Mucosa of stomach (tissue), 1 donor: ENCODE results near the gene BABAM1.
"Not testable (repeated sequence)": the region's sequence is repeated elsewhere in the genome, so short reads cannot be mapped to it uniquely, and the experiment has no call there.

Experiments
- H3K27me3 ChIP-seq: one replicate; pipeline ENCODE4 v1.7.0; 2013; ENCODE audit warnings: mild to moderate bottlenecking, low read length; ENCODE audit not compliant: control insufficient read depth, insufficient read depth
- H3K36me3 ChIP-seq: one replicate; pipeline ENCODE4 v1.7.0; 2013; ENCODE audit warnings: low read length; ENCODE audit not compliant: control insufficient read depth, insufficient read depth
- H3K4me1 ChIP-seq: one replicate; pipeline ENCODE4 v1.7.0; 2013; ENCODE audit warnings: mild to moderate bottlenecking, low read length; ENCODE audit not compliant: control insufficient read depth, insufficient read depth
- H3K4me3 ChIP-seq: one replicate; pipeline ENCODE4 v1.7.0; 2013; ENCODE audit warnings: low read length
- H3K9ac ChIP-seq: one replicate; pipeline ENCODE4 v1.7.0; 2013; ENCODE audit warnings: mild to moderate bottlenecking, low read length, moderate library complexity
- H3K9me3 ChIP-seq: one replicate; pipeline ENCODE4 v1.7.0; 2013; ENCODE audit warnings: mild to moderate bottlenecking, low read length, moderate library complexity; ENCODE audit not compliant: control insufficient read depth
- donor health status: Pancreatic carcinoma.

BABAM1 gene

DNA sequence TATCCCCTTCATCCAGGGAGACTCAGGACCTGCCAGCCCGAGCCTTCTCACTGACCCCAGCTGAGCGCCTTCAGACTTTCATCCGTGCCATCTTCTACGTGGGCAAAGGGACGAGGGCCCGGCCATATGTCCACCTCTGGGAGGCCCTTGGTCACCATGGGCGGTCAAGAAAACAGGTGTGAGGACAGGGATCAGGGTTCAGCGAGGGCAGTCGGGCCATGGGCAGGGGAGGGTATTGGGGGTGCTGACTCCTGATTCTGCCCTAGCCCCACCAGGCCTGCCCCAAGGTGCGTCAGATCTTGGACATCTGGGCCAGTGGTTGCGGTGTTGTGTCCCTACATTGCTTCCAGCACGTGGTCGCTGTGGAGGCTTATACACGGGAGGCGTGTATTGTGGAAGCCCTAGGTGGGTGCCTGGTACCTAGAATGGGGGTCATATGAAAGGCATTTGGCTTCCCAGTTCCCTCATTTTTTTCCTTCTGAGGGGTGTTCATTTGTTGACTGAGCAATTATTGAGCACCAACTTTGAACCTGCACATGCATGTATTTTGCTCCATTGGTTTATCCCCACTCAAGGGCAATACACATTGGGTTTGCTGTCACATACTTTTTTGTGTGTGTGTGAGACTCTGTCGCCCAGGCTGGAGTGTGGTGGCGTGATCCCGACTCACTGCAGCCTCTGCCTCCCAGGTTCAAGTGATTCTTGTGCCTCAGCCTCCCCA, 18.3 kb downstream of the BABAM1 start:
- H3K9me3 ChIP-seq: no peaks in the 10 kb centered on the region
- H3K4me3 ChIP-seq: no peak overlapping the region
- H3K9ac ChIP-seq: no peak overlapping the region
- no peaks in the 10 kb centered on the region for H3K36me3 ChIP-seq
- peaks cover 14% of the 10 kb centered on the region for H3K4me1 ChIP-seq
- H3K27me3 ChIP-seq: peaks cover 18% of the 10 kb centered on the region

DNA sequence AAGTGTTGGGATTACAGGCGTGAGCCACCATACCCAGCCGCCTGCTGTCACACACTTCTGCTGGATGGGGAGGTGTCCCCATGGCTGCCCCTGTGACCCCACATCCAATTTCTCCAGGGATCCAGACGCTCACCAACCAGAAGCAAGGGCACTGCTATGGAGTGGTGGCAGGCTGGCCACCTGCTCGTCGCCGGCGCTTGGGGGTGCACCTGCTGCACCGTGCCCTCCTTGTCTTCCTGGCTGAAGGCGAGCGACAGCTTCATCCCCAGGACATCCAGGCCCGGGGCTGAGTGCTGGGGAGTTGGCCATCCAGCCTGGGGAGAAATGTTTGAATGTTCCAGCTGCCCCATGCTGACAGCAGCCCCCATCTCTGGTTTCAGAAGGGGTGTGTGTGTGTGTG, 19.0 kb downstream of the BABAM1 start:
- Histone ChIP-seq H3K9ac (no peak overlapping the region), H3K27me3 (peaks cover 17% of the 10 kb centered on the region), H3K9me3 (no peaks in the 10 kb centered on the region), H3K36me3 (no peaks in the 10 kb centered on the region), H3K4me1 (peaks cover 13% of the 10 kb centered on the region), H3K4me3 (no peak overlapping the region)

DNA sequence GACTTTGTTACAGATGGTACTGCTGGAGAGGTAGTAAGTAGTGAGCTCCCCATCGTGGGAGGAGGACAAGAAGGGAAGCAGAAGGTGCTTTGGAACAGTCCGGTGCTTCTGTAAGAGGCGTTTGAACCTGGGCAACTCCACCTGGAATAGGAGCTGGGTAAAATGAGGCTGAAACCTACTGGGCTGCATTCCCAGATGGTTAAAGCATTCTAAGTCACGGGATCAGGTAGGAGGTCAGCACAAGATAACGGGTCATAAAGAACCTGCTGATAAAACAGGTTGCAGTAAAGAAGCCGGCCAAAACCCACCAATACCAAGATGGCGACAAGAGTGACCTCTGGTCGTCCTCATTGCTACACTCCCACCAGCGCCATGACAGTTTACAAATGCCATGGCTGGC, 19.5 kb downstream of the BABAM1 start:
- H3K9ac ChIP-seq: no peak overlapping the region

DNA sequence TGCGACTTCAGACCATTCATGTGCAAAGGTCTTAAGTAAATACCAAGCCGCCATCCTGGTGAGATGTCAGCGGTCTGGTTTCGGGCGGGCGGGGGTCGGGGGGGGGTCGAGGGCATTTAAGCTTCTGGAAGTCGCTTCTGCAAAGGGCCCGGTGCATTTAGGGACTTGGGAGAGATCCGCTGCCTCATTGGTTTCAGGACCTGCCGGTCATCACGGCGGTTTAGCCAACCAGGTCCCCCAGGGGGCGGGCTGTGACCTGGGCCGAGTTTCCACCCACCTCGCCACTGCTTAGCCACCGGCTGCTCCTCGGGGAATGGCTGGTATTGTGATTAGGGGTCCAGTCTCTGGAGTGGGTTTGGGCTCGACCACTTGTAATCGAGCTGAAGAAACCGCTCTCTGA, 22.2 kb downstream of the BABAM1 start:
- H3K9ac ChIP-seq: no peak overlapping the region
- H3K9me3 ChIP-seq: no peaks in the 10 kb centered on the region
- H3K36me3 ChIP-seq: no peaks in the 10 kb centered on the region
- peaks cover 7% of the 10 kb centered on the region for H3K4me1 ChIP-seq
- no peak overlapping the region for H3K4me3 ChIP-seq
- H3K27me3 ChIP-seq: peaks cover 4% of the 10 kb centered on the region

More for the DNA sequence above, 19.5 kb downstream of the BABAM1 start:
- peaks cover 12% of the 10 kb centered on the region for H3K27me3 ChIP-seq
- no peak overlapping the region for H3K4me3 ChIP-seq
- no peaks in the 10 kb centered on the region for H3K36me3 ChIP-seq
- H3K9me3 ChIP-seq: no peaks in the 10 kb centered on the region
- H3K4me1 ChIP-seq: peaks cover 8% of the 10 kb centered on the region

DNA sequence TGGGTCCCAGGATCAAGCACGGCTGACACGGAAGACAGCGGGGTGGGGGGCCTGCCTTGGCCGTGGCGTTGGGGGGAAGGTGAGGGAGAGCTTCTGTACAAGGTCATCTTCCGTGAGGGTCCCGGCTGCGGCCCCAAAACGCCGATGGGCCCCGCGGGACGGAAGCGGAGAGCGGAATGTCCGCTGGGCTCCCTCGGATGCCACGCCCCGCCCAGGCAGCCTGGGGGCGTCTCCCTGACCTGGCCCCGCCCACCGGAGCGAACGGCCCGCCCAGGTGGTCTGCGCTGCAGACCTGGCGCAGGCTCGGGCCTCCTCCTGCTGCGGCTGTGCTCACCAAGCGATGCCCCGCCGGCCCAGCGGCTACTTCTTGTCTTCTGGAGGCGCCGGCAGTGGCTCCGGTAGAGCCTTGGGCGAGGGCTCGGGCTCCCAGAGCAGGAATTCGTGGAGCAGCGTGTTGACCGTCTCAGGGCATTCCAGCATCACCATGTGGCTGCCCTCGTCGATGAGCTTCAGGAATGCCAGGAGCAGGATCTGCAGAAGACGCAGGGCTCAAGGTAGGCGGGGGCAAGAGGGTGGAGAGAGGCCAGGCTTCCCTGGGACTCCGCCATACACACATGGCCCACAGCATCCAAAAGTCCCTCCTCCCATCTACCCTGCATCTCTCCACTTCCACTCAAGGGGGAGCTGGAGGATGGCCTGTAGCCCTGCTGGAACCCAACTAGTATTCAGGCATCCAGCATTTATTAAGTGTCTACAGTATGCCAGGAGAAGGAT, 25.2 kb downstream of the BABAM1 start:
- Histone ChIP-seq H3K4me1 (peaks cover 7% of the 10 kb centered on the region), H3K9me3 (no peaks in the 10 kb centered on the region), H3K4me3 (peak overlapping the region; percentile 41), H3K9ac (peak overlapping the region; percentile 59), H3K36me3 (no peaks in the 10 kb centered on the region), H3K27me3 (peaks cover 4% of the 10 kb centered on the region)

DNA sequence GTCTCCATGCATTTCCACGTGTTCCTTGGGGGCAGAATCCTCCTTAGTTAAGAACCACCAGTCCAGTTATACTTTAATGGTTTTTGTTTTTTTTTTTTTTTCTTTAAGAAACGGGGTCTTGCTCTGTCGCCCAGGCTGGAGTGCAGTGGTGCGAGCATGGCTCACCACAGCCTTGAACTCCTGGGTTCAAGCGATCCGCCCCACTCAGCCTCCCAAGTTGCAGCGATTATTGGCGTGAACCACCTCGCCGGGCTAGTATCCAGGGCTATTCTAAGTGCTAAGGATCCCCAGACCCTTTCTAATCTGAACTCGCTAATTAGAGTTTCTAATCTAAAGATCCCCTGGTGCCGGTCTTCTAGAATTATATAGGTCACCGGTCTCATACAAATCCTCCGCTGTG, 26.4 kb downstream of the BABAM1 start:
- peaks cover 1% of the 10 kb centered on the region for H3K27me3 ChIP-seq
- no peak overlapping the region for H3K9ac ChIP-seq
- H3K4me3 ChIP-seq: no peak overlapping the region
- H3K4me1 ChIP-seq: peaks cover 7% of the 10 kb centered on the region
- no peaks in the 10 kb centered on the region for H3K9me3 ChIP-seq
- no peaks in the 10 kb centered on the region for H3K36me3 ChIP-seq

DNA sequence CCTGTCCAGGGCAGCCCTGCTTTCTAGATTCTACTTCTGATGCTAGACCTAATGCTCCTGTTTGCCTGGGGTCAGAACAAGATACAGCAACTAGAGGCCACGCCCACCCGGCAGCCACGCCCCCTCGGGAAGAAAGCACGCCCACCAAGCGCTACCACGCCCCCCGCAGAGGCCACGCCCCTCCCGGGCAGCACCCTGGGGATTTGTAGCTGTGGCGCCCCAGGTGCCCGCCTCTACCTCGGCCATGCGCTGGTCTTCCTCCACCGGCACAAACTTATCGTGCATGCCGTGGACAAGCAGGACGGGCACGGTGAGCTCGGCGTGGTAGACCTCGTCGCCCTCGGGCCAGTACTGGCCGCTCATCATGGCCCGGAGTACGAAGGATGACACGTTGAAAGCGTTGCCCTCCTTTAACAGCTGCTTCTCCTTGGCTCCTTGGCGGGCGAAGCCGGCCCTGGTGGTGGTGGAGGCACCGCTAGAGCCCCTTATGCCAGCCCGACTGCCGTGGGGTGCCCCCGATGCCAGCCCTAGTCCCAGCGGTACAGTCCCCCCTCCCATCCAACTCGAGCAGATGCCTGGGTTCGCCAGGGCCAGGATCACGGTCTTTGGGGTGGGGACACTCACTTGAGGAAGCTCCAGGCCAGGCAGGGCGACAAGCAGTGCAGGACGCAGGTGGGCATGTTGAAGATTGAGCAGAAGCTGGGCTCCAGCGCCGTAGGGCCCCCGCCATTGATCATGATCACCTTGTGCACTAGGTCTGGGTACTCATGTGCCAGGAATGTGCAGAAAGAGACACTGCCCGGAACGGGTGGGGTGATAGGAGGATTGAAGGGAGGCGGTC, 27.0 kb downstream of the BABAM1 start:
- Histone ChIP-seq H3K9ac (no peak overlapping the region), H3K4me3 (no peak overlapping the region), H3K36me3 (no peaks in the 10 kb centered on the region)

DNA sequence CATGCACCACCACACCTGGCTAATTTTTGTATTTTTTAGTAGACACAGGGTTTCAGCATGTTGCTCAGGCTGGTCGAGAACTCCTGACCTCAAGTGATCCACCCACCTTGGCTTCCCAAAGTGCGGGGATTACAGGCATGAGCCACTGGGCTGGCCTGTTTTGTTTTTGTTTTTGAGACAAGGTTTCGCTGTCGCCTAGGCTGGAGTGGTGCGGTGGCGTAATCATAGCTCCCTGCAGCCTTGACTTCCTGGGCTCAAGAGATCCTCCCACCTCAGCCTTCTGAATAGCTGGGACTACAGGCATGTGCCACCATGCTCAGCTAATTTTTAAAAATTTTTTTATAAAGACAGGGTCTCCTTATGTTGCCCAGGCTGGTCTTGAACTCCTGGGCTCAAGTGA, 28.3 kb downstream of the BABAM1 start:
- not testable (repeated sequence) for H3K4me3 ChIP-seq, H3K9me3 ChIP-seq, H3K4me1 ChIP-seq, H3K27me3 ChIP-seq, H3K9ac ChIP-seq, H3K36me3 ChIP-seq

More for the DNA sequence above, 27.0 kb downstream of the BABAM1 start:
- Histone ChIP-seq H3K4me1 (peaks cover 7% of the 10 kb centered on the region), H3K9me3 (no peaks in the 10 kb centered on the region), H3K27me3 (no peaks in the 10 kb centered on the region)

DNA sequence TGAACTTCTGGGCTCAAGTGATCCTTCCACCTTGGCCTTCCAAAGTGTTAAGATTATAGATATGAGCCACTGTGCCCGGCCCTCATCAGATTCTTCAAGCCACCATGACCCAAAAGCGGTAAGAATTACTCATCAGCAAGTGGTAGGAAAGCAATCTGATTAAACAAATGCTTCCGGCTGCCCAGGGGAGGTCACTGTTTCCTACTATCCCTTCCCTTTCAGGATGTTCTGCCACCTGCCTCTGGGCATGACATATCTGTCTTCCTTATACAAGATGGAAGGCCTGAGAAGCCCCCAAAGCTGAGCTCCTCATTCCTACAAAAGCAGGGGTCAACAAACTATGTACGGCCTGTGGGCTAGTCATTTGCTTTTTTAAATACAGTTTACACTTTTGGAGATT, 29.0 kb downstream of the BABAM1 start:
- no peaks in the 10 kb centered on the region for H3K27me3 ChIP-seq
- H3K4me1 ChIP-seq: peaks cover 7% of the 10 kb centered on the region
- H3K4me3 ChIP-seq: no peak overlapping the region
- no peaks in the 10 kb centered on the region for H3K9me3 ChIP-seq
- H3K9ac ChIP-seq: no peak overlapping the region
- no peaks in the 10 kb centered on the region for H3K36me3 ChIP-seq

DNA sequence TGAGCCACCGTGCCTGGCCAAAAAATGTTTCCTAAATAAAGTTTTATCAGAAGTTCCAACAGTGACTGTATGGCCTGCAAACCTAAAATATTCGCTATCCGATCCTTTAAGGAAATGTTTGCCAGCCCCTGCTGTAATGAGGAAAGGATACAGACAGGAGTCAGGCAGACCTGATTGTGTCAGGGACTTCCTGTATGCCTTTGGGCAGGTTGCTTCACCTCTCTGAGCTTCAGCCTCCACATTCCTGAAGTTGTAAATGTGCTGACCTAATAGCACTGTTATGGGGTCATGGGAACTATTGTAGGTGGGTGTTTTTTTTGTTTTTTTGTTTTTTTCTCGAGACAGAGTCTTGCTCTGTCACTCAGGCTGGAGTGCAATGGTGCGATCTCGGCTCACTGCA, 29.7 kb downstream of the BABAM1 start:
- H3K4me1 ChIP-seq: peaks cover 6% of the 10 kb centered on the region
- no peak overlapping the region for H3K4me3 ChIP-seq
- no peak overlapping the region for H3K9ac ChIP-seq
- H3K27me3 ChIP-seq: no peaks in the 10 kb centered on the region
- H3K36me3 ChIP-seq: no peaks in the 10 kb centered on the region
- H3K9me3 ChIP-seq: no peaks in the 10 kb centered on the region

DNA sequence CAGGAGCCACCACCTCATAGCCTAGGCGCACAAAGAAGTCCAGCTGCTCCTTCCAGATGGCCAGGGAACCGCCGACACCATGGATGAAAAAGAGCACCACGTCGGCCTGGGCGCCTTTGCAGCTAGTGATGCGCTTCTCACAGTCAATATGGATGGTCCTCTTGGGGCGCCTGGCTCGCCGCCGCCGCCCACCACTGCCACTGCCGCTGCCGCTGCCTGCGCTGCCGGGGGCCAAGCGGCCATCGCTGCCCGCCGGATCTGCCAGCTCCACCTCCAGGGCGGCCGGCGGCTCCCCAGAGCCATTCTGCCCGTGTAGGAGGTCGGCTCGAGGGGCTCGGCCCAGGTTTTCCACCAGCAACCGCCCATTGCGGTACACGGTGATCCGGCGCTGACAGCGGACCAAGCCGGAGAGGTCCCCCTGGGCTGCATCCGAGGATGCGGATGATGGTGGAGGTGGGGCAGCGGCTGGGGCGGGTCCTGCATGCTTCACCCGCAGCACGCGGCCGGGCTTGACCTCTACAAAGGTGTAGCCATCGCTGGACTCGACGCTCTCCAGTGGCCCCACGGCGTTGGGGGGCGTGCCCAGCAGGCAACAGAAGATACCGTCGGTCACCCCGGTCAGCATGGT, 33.9 kb downstream of the BABAM1 start:
- Histone ChIP-seq H3K36me3 (no peaks in the 10 kb centered on the region), H3K9me3 (no peaks in the 10 kb centered on the region), H3K27me3 (no peaks in the 10 kb centered on the region), H3K4me1 (peaks cover 24% of the 10 kb centered on the region), H3K9ac (no peak overlapping the region), H3K4me3 (no peak overlapping the region)
